HG02852 (cell line): Measurements from ENCODE around the gene CLEC3B.
A peak's percentile ranks its signal among the peaks of the same experiment; 100 is the strongest.

ENCODE experiments used
- ATAC-seq: cut with Tn5 transposase; IDR thresholded peaks from one replicate; pipeline ENCODE4 v1.9.1; 2021; ENCODE audit warnings: mild to moderate bottlenecking, moderate library complexity; ENCODE audit not compliant: unreplicated experiment

CLEC3B gene

GRCh38 chr3:45002720-45003119 lies 23.4 kb upstream of the CLEC3B start:
- no peak for ATAC-seq

GRCh38 chr3:45003406-45003805 lies 22.7 kb upstream of the CLEC3B start:
- ATAC-seq = no peak

GRCh38 chr3:45003859-45004258 lies 22.2 kb upstream of the CLEC3B start:
- ATAC-seq = no peak

GRCh38 chr3:45007091-45007490 lies 19.0 kb upstream of the CLEC3B start:
- ATAC-seq = no peak

- ATAC-seq = no peak
These were observed 18.0 kb upstream of the CLEC3B start for GRCh38 chr3:45008117-45008516.

- no peak for ATAC-seq
These were observed 16.2 kb upstream of the CLEC3B start for GRCh38 chr3:45009868-45010267.

- ATAC-seq = no peak
These were observed 15.2 kb upstream of the CLEC3B start for GRCh38 chr3:45010811-45011333.

GRCh38 chr3:45011756-45012508 lies 14.2 kb upstream of the CLEC3B start:
- peak; percentile 52 for ATAC-seq

- no peak for ATAC-seq
These were observed 13.5 kb upstream of the CLEC3B start for GRCh38 chr3:45012577-45012976.

GRCh38 chr3:45016916-45017315 lies 9.2 kb upstream of the CLEC3B start:
- ATAC-seq = no peak

GRCh38 chr3:45017821-45018220 lies 8.3 kb upstream of the CLEC3B start:
- no peak for ATAC-seq

- no peak for ATAC-seq
These were observed 5.6 kb upstream of the CLEC3B start for GRCh38 chr3:45020534-45020933.

GRCh38 chr3:45021524-45022297 lies 4.4 kb upstream of the CLEC3B start:
- no peak for ATAC-seq

- ATAC-seq = no peak
These were observed 2.4 kb upstream of the CLEC3B start for GRCh38 chr3:45023675-45024074.

GRCh38 chr3:45024542-45025255 lies 1.4 kb upstream of the CLEC3B start:
- no peak for ATAC-seq

- ATAC-seq = no peak
These were observed 854 bp downstream of the CLEC3B start for GRCh38 chr3:45026957-45027356.

- ATAC-seq = no peak
These were observed 1.3 kb downstream of the CLEC3B start for GRCh38 chr3:45027441-45027840.

- no peak for ATAC-seq
These were observed 3.1 kb downstream of the CLEC3B start for GRCh38 chr3:45029216-45029615.

- no peak for ATAC-seq
These were observed 3.6 kb downstream of the CLEC3B start for GRCh38 chr3:45029661-45030060.

GRCh38 chr3:45031531-45031930 lies 5.4 kb downstream of the CLEC3B start:
- no peak for ATAC-seq

GRCh38 chr3:45032113-45032512 lies 6.0 kb downstream of the CLEC3B start:
- no peak for ATAC-seq
